ENCODE results near the gene USP24.
"Not testable (repeated sequence)": the region's sequence is repeated elsewhere in the genome, so short reads cannot be mapped to it uniquely, and the experiment has no call there.

GRCh38 chr1:55199735-55200134, 15.4 kb downstream of the USP24 start:
- not testable (repeated sequence) for TF ChIP-seq SP1 (CRISPR knock-in tag; conservative IDR thresholded peaks at IDR 0.05); CTCF (IDR thresholded peaks at IDR 0.05); E2F4 (CRISPR knock-in tag; IDR thresholded peaks at IDR 0.05; ENCODE audit: borderline replicate concordance, low read depth); ATF3 (CRISPR knock-in tag; conservative IDR thresholded peaks at IDR 0.05); PRDM15 (CRISPR knock-in tag; IDR thresholded peaks at IDR 0.05); ARID4B (CRISPR knock-in tag; IDR thresholded peaks at IDR 0.05; ENCODE audit: borderline replicate concordance); ELF4 (CRISPR knock-in tag; IDR thresholded peaks at IDR 0.05; ENCODE audit: low read depth)
